Inferior parietal cortex (tissue), 1 donor: Measurements from ENCODE around the gene ZCCHC8.
A peak's percentile ranks its signal among the peaks of the same experiment; 100 is the strongest.
"Not testable (repeated sequence)": the region's sequence is repeated elsewhere in the genome, so short reads cannot be mapped to it uniquely, and the experiment has no call there.

ENCODE experiments used
- DNase-seq: peaks from one replicate; pipeline ENCODE4 v3.0.0-alpha.2; 2016; ENCODE audit errors: extremely low spot score

Gene ZCCHC8

DNA sequence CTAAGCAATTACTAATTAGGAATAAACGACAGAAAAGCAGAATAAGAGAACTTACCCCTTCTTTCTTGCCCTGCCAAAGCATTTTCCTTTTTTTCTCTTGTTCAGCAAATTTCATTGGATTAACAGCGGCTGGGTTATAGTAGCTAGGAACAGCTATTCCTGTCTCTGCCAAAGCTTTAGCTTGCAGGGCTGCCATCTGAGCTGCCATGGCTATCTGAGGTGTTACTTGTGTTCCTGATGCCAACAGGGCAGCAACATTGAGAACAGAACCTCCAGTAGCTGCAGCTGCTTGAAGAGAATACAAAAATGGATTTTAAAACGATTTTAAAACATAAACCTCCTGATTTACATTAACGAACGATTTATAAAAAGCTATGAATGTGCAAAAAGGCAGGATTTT lies 7.4 kb upstream of the ZCCHC8 start:
- no peak for DNase-seq

DNA sequence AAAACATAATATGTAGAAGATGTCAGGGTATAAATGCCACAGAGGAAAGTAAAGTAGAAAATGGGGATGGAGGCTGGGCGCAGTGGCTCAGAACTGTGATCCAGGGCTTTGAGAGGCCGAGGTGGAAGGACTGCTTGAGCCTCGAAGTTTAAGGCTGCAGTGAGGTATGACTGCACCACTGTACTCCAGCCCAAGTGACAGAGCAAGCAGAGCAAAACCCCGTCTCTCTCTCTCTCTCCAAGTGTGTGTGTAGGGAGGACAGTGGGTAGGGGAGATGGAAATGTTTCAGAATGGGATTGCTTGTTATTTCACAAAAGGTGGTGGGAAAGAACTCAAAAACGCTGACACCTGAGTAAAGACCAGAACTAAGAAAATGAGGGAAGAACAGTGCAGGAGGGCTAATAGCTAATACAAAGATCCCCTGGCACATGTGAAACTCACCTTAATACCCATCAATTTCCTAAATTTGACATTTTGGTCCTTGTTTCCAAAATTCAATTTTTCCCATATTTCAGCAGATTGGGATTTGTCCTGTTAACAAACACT lies 5.7 kb upstream of the ZCCHC8 start:
- DNase-seq: no peak

DNA sequence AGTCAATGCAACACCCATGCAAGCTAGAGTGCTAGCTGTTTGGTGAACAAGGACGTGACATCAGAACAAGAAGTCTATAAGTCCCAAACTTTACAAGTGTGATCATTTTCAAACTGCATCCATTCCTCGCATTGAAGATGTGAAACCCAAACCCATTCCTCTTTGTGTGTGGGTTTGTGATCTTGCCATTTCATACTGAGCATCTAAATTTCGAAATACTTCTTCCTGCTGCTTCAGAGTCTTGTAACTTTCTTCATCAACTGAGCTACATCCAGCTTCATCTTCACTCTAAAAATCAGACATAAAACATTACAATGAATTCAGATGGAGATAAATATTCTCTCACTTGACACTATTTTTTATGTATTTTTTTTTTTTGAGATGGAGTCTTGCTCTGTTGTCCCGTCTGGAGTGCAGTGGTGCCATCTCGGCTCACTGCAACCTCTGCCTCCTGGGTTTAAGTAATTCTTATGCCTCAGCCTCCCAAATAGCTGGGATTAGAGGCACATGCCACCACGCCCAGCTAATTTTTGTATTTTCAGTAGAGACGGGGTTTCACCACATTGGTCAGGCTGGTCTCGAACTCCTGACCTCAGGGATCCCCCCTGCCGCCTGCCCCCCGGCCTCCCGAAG lies 4.8 kb upstream of the ZCCHC8 start:
- DNase-seq: no peak

DNA sequence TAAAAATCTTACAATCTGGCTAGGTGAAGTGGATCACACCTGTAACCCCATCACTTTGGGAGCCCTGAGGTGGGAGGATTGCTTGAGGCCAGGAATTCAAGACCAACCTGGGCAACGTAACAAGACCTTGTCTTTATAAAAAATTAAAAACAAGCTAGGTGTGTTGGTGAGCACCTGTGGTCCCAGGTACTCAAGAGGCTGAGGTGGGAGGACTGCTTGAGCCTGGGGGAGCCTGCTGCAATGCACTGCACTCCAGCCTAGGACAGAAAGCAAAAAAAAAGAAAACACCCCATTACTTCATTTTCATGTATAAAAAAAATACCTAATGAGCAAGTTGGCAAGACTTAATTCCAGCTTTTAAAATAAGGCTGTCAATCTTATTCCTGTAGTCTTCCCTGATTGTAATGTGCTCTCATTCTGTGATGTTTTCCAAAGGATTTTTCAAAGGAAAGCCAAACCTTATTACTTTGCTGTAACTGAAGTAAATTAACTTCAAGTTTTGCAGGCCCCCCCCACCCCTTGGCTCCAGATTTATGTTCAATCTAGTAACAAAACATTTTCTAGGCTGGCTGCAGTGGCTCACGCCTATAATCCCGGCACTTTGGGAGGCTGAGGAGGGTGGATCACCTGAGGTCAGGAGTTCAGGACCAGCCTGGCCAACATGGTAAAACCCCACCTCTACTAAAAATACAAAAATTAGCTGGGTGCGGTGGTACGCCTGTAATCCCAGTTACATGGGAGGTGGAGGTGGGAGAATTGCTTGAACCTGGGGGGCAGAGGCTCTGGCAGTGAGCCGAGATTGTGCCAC lies 3.3 kb upstream of the ZCCHC8 start:
- no peak for DNase-seq

DNA sequence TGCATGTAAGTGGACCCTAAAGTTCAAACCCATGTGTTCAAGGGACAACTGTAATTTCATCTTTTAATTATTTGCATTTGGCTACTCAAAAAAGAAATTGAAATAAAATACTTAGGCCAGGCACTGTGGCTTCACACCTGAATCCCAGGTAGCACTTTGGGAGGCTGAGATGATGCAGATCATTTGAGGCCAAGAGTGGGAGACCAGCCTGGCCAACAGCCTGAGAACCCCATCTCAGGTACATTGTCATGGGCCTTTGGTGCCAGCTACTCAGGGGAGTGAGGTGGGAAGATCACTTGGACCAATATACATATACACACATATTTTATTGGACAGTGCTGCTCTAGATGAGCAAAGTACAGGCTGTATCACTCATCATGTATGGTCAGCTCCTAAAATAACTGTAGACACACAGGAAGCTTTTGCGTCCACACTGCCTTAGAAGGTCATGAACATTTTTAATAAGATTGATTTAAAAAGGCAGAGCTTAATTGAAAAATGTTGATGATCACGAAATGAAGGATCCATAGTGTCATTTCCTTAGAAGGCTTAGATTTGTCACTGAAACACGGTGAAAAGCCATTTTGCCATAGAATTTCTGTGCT lies 2.5 kb upstream of the ZCCHC8 start:
- no peak for DNase-seq

DNA sequence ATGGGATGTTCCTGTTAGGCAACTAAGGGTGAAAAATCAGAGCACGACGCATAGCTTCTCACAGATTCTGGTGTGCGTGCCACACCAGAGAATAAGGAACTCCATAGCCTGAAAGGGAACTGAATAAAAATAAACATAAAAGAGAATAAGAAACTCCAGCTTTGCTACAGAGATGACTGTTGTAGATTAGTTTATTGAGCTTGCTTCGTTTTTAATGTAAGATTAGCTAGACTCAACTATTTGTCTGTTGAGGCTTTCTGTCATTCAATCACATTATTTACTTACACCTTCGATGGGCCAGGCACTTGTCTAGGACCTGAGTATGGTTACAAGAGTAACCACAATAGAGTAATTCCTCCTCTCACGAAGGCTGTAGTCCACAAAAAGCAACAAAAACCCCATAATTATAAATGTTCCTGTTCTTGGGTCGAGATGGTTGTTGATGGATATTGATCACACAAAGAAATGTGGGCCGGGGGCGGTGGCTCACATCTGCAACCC lies 807 bp upstream of the ZCCHC8 start:
- DNase-seq: no peak

DNA sequence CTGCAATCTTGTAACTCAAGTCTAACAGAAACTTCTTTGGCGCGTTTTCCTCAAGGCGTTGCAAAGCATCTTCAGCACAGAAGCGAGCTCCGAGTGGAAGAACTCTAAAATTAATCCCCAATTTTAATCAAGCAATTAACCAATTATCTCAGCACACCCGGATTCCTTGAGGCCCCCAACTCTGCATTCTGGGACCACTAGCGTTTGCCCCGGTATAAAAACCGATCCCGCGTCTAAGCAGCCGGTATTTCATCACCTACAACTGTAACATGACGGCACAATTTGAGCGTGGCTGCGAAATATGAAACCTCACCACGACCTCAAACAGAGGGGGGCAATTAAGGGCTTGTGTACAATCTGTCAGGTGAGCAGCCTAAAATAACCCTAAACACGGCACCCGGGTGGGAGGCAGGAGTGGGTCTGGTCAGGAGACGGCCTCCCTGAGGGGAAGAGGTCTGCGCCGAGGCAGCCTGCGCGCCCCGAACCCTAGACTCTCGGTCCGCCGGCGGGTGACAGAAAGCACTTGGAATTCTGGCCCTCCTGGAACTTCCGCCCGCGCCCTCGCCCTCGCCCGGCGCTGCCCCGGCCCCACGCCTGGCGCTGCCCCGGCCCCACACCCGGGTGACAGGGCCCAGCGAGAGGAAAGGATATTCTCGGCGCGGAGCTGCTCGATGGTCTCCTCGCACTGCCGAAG lies 594 bp downstream of the ZCCHC8 start:
- peak; percentile 32 for DNase-seq

DNA sequence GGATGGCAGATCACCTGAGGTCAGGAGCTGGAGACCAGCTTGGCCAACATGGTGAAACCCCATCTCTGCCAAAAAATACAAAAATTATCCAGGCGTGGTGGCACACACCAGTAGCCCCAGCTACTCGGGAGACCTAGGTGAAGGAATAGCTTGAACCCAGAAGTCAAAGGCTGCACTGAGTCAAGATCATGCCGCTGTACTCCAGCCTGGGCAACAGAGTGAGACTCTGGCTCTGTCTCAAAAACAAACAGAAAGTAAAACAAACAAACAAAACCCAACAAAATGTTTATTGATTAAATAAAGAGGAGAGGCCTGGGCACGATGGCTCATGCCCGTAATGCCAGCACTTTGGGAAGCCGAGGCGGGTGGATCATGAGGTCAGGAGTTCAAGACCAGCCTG lies 5.5 kb downstream of the ZCCHC8 start:
- no peak for DNase-seq

DNA sequence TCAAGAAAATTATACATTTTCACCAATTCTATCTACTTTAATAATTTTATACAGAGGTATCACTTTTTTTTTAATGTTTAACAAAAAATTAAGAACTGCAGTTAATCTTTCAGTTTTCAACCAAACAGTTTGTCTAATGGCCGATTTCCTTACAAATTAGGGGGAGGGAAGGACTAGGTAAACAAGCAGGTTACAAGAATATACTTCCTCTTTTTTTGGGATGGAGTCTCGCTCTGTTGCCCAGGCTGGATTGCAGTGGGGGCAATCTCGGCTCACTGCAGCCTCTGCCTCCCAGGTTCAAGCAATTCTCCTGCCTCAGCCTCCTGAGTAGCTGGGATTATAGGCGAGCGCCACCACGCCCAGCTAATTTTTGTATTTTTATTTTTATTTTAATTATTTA lies 7.5 kb downstream of the ZCCHC8 start:
- not testable (repeated sequence) for DNase-seq

DNA sequence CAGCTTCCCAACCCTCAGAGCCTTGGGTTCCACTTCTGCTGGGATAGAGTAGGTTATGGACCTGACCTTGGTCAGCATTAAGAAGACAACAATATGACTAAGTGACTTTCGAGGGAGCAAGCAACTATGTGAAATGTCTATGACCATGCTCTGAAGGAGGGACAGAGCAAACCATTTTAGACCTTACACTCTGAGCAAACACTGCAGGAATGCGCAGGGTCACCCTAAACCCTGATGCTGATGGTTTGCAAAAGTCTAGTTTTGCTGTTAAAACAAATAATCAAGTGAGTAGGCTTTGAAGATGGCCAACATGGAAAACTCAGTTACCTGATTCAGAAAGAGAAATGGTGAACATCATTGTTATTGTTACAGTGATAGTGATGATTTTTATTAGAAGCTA lies 8.7 kb downstream of the ZCCHC8 start:
- no peak for DNase-seq

DNA sequence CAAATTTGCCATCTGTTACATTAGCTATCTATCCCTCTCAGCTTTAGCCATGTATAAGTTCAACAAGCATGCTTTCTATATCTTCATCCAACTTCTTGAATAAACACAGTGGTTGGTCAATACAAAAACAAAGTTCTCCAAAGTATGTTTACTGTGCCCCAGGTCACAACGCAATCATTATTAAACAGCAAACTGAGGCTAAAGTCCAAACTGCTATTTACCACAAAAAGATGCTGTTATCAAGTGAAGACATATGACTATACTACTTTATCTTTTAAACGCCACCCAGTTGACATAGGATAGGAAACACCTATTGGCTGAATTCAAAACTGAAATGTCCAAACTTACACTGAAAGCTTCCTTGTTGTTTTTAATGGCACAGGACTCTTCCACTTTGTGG lies 11.7 kb downstream of the ZCCHC8 start:
- DNase-seq: no peak

DNA sequence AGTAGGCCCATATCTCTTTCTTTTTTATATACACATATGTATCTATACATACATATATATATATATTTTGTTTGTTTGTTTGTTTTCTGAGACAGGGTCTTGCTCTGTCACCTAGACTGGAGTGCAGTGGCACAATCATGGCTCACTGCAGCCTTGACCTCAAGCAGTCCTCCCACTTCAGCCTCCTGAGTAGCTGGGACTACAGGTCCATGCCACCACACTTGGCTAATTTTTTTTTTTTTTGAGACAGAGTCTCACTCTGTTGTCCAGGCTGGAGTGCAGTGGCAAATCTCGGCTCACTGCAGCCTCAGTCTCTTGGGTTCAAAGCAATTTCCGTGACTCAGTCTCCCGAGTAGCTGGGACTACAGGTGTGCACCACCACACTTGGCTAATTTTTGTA lies 12.9 kb downstream of the ZCCHC8 start:
- not testable (repeated sequence) for DNase-seq

DNA sequence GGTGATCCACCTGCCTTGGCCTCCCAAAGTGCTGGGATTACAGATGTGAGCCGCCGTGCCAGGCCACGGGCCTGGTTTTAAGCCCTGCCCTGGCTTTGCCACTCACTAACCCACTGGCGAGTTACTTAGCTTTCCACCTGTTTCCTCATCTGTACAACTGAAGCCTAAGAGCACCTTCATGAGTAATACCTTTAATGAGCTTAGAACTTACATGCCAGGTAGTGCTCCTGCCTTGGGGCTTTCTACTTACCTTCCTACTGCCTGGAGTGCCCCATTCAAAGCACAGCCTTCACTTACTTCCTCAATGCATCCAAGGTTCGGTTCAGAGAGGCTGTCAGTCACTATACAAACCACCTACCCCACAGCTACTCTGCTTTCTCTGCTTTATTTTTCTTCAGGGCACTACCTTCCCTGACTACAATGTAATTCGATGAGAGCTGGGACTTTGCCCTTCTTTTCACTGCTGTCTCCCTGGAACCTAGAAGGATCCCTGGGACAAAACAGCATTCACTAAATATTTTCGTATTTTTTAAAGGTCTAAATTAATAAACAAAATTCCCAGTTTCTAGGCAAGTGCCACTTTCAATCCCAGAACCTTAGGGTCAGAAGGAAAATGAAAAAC lies 13.8 kb downstream of the ZCCHC8 start:
- no peak for DNase-seq

DNA sequence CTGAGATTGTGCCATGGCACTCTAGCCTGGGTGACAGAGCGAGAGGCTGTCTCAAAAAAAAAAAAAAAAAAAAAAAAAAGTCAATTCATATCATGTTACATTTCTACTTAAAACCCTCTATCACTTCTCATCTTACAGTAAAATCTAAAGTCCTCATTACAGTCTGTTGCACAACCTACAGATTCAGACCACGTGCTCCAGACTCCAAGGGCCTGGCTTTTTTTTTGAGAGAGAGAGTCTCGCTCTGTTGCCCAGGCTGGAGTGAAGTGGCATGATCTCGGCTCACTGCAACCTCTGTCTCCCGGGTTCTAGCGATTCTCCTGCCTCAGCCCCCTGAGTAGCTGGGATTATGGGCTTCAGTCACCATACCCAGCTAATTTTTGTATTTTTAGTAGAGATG lies 14.4 kb downstream of the ZCCHC8 start:
- not testable (repeated sequence) for DNase-seq

DNA sequence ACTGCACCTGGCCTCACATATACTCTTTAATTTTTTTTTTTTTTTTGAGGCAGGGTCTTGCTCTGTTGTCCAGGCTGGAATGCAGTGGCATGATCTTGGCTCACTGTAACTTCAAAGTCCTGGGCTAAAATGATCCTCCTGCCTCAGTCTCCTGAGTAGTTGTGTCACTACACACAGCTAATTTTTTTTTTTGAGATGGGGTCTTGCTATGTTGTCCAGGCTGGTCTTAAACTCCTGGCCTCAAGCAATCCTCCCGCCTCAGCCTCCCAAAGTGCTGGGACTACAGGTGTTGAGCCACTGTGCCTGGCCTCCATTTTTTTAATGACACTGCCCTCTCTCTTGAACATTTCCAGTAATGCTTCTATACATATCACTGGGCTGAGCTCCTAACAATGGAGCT lies 16.3 kb downstream of the ZCCHC8 start:
- not testable (repeated sequence) for DNase-seq

DNA sequence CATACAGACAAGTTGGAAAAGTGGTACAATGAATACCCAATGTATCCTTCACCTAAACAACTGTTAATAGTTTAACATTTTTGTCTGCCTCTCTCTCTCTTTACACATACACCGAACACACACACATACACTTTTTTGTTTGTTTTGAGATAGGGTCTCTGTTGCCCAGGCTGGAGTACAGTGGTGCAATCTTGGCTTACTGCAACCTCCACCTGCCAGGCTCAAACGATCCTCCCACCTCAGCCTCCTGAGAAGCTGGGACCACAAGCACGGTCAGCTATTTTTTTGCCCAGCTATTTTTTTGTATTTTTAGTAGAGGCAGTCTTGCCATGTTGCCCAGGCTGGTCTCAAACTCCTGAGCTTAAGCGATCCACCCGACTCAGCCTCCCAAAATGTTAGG lies 16.8 kb downstream of the ZCCHC8 start:
- no peak for DNase-seq

DNA sequence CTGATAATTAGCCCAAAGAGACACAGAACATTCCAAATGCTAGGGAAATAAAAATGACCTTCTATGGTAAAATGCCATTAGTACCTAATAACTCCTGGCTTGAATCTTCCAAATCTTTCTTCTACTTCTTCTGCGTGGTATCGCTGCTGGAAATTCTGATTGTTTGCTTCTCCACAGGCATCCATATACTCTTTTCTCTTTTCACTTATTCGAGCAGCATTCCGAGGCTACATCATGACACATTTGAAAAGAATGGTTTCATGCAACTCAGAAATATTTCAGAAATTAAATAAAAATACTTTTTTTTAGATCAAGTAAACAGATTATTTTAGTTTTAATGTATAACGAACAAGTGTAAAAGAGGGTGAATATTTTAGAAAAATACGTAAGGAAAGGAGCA lies 18.9 kb downstream of the ZCCHC8 start:
- no peak for DNase-seq

DNA sequence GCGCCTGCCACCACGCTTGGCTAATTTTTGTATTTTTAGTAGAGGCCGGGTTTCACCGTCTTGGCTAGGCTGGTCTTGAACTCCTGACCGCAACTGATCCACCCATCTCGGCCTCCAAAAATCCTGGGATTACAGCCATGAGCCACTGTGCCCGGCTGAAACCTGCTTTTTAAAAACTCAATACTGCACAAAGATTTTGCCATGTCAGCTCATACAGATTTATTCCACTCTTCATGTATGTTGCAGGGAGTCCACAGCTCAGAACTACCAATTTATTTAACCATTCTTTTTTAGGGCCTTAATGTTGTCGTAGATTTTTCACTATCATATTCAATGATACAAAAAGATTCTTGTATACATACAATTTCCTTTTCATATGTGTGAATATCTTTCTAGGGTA lies 20.0 kb downstream of the ZCCHC8 start:
- no peak for DNase-seq

DNA sequence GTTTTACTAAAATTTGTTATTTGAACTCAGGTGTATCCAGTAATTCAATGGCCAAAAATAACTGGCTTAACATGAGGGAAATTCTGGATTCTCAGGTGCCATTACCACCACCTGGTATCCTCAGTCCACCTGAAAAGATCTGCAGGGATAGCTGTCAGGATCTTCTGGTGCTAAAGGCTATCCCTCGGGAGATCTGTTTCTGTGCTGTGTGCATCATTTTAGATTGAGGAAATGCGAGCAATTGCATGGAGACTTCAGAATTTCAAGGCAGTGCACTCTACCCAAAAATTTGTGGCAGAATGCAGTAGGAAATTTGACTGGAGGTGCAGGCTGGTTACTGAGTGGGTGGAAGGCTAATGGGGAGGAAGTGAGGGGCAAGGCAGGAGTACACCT lies 26.4 kb downstream of the ZCCHC8 start:
- DNase-seq: no peak

DNA sequence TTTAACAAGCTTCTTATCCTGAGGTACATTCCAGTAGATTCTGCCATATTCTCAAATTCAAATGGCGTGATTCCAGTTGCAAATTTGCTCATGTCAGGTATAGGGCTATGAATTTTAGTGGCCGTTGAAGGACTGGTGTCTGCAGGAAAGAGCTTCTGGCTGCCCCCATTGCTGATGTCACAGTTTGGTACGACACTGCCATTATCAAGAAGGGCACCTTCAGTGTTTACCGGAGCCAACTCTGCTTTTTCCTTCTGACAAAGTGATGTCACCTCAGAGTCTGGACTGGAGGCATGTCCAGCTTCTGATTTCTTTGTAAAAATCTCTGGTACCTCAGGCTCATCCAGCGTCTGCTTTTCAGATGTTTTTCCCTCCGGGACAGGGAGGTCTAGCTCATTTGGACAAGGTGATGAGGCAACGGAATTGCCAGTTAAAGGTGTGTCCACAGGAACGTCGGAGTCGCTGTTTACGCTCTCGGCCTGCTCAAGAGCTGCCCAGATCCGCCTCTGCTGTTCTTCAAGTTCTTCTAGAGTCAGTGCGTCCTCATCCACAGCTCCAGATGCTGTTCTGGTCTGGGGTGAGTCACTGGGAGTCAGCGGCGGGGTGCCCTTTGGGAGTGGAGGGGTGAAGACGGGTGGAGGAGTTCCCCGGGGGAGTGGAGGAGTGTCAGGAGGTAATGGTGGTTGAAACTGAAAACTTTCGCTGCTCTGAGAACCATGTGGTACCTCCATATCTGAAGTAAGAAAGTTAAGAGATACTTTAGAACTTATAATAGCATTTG lies 27.0 kb downstream of the ZCCHC8 start:
- no peak for DNase-seq
